Loucy (cell line): ENCODE measurements around the gene SMARCA5.

ENCODE experiments used
- H2AFZ ChIP-seq: fragments of 200-600 bp; sonication (generic); 2 replicates; pipeline ENCODE4 v1.6.0; 2016; ENCODE audit warnings: antibody characterized with exemption, mild to moderate bottlenecking, low read length, moderate library complexity
- H3F3A ChIP-seq: fragments of 200-600 bp; 2 replicates; pipeline ENCODE4 v1.6.0; 2016; ENCODE audit warnings: antibody characterized with exemption, low read depth, mild to moderate bottlenecking
- H3K27me3 ChIP-seq: fragments of 200-600 bp; sonication (generic); 2 replicates; pipeline ENCODE4 v1.6.1; 2014; ENCODE audit warnings: low read length, mild to moderate bottlenecking; ENCODE audit not compliant: insufficient read depth, poor library complexity, severe bottlenecking
- H3K36me3 ChIP-seq: fragments of 200-600 bp; sonication (generic); 2 replicates; pipeline ENCODE4 v1.6.1; 2016; ENCODE audit warnings: low read length; ENCODE audit not compliant: insufficient read depth
- H3K4me1 ChIP-seq: fragments of 200-600 bp; sonication (generic); 2 replicates; pipeline ENCODE4 v1.5.1; 2014; ENCODE audit warnings: low read length, mild to moderate bottlenecking; ENCODE audit not compliant: insufficient read depth, poor library complexity, severe bottlenecking
- H3K4me2 ChIP-seq: fragments of 200-600 bp; sonication (generic); 2 replicates; pipeline ENCODE4 v1.6.0; 2014; ENCODE audit warnings: antibody characterized with exemption, low read length, low read depth, mild to moderate bottlenecking; ENCODE audit not compliant: poor library complexity, severe bottlenecking
- H3K4me3 ChIP-seq: fragments of 200-600 bp; sonication (generic); 2 replicates; pipeline ENCODE4 v1.5.1; 2014; ENCODE audit warnings: low read length, mild to moderate bottlenecking, mixed read lengths; ENCODE audit not compliant: poor library complexity, severe bottlenecking
- H3K79me2 ChIP-seq: fragments of 200-600 bp; sonication (generic); 2 replicates; pipeline ENCODE4 v1.6.1; 2014; ENCODE audit warnings: low read length; ENCODE audit not compliant: insufficient read depth
- H3K9ac ChIP-seq: fragments of 200-600 bp; sonication (generic); 2 replicates; pipeline ENCODE4 v1.6.0; 2014; ENCODE audit warnings: mild to moderate bottlenecking, low read depth, low read length, moderate library complexity; ENCODE audit not compliant: poor library complexity, severe bottlenecking
- H3K9me2 ChIP-seq: fragments of 200-600 bp; sonication (generic); replicated peaks from 2 replicates; pipeline ENCODE4 v1.6.1; 2016; ENCODE audit warnings: low read depth, low read length, mixed read lengths
- H3K9me3 ChIP-seq: fragments of 200-600 bp; sonication (generic); 2 replicates; pipeline ENCODE4 v1.6.1; 2014; ENCODE audit warnings: mild to moderate bottlenecking, antibody characterized with exemption, low read length, low read depth; ENCODE audit not compliant: insufficient read depth
- H4K20me1 ChIP-seq: fragments of 200-600 bp; sonication (generic); 2 replicates; pipeline ENCODE4 v1.6.0; 2014; ENCODE audit warnings: antibody characterized with exemption, low read length, mild to moderate bottlenecking; ENCODE audit not compliant: insufficient read depth, poor library complexity, severe bottlenecking
- CTCF ChIP-seq: fragments of 200-600 bp; sonication (generic); conservative IDR thresholded peaks from 2 replicates; pipeline ENCODE4 v1.5.1; 2014; ENCODE audit warnings: mild to moderate bottlenecking, antibody characterized with exemption, low read length
- EZH2phosphoT487 ChIP-seq: fragments of 200-600 bp; IDR thresholded peaks from 2 replicates; pipeline ENCODE4 v1.6.1; 2018; ENCODE audit warnings: antibody characterized with exemption, mild to moderate bottlenecking, moderate library complexity, borderline replicate concordance

Gene SMARCA5

GRCh38 chr4:143514169-143514495 is 630 bp downstream of the SMARCA5 start:
- H2AFZ ChIP-seq: peak overlapping the region; percentile 96

GRCh38 chr4:143514497-143514896 is 995 bp downstream of the SMARCA5 start:
- H3K27me3 ChIP-seq: no peaks in the 10 kb centered on the region
- peak overlapping the region; percentile 95 for H3K4me2 ChIP-seq
- no peaks in the 10 kb centered on the region for H3K9me2 ChIP-seq
- H3K4me1 ChIP-seq: peaks cover 51% of the 10 kb centered on the region
- peaks cover 61% of the 10 kb centered on the region for H3K79me2 ChIP-seq
- TF ChIP-seq CTCF: no peak
- no peak for TF ChIP-seq EZH2phosphoT487
- H3K9ac ChIP-seq: peak overlapping the region; percentile 87
- no peaks in the 10 kb centered on the region for H3K9me3 ChIP-seq
- H3K36me3 ChIP-seq: peaks cover 20% of the 10 kb centered on the region; the same call in 1 of the 2 replicates
- H2AFZ ChIP-seq: peak overlapping the region; percentile 96; the same call in 1 of the 2 replicates
- H3F3A ChIP-seq: no peaks in the 10 kb centered on the region
- peak overlapping the region; percentile 97 for H3K4me3 ChIP-seq
- peaks cover 57% of the 10 kb centered on the region for H4K20me1 ChIP-seq

More at GRCh38 chr4:143514169-143514495, 630 bp downstream of the SMARCA5 start:
- H3K27me3 ChIP-seq: no peaks in the 10 kb centered on the region
- no peak for TF ChIP-seq CTCF
- TF ChIP-seq EZH2phosphoT487: no peak
- peaks cover 47% of the 10 kb centered on the region for H3K4me1 ChIP-seq
- peak overlapping the region; percentile 95 for H3K4me2 ChIP-seq
- H3K36me3 ChIP-seq: peaks cover 16% of the 10 kb centered on the region; the same call in 1 of the 2 replicates
- no peaks in the 10 kb centered on the region for H3K9me2 ChIP-seq
- peaks cover 57% of the 10 kb centered on the region for H3K79me2 ChIP-seq
- H3K9me3 ChIP-seq: no peaks in the 10 kb centered on the region
- peak overlapping the region; percentile 87 for H3K9ac ChIP-seq
- H4K20me1 ChIP-seq: peaks cover 54% of the 10 kb centered on the region
- H3F3A ChIP-seq: no peaks in the 10 kb centered on the region
- peak overlapping the region; percentile 97 for H3K4me3 ChIP-seq

GRCh38 chr4:143514901-143515300 is 1.4 kb downstream of the SMARCA5 start:
- H3F3A ChIP-seq: no peaks in the 10 kb centered on the region
- TF ChIP-seq CTCF: no peak
- no peak for TF ChIP-seq EZH2phosphoT487
- no peaks in the 10 kb centered on the region for H3K9me2 ChIP-seq
- H3K79me2 ChIP-seq: peaks cover 65% of the 10 kb centered on the region
- no peaks in the 10 kb centered on the region for H3K9me3 ChIP-seq
- H2AFZ ChIP-seq: no peak overlapping the region
- H3K9ac ChIP-seq: peak overlapping the region; percentile 87
- H3K4me1 ChIP-seq: peaks cover 55% of the 10 kb centered on the region
- peaks cover 23% of the 10 kb centered on the region; the same call in 1 of the 2 replicates for H3K36me3 ChIP-seq
- H3K27me3 ChIP-seq: no peaks in the 10 kb centered on the region
- H3K4me3 ChIP-seq: peak overlapping the region; percentile 97
- peak overlapping the region; percentile 95 for H3K4me2 ChIP-seq
- peaks cover 61% of the 10 kb centered on the region for H4K20me1 ChIP-seq
